IgD-negative memory B cell (primary cell): ENCODE measurements around the gene FAM107B. TPM values are rescaled to one million over a fixed set of nuclear protein-coding genes. Genes with fewer than 3 reads are reported as not detected.
A peak's percentile ranks its signal among the peaks of the same experiment; 100 is the strongest.
"Not testable (repeated sequence)": the region's sequence is repeated elsewhere in the genome, so short reads cannot be mapped to it uniquely, and the experiment has no call there.

ENCODE experiments used
- H3K27ac Mint-ChIP-seq, 3 donors: one replicate each; pipeline ENCODE4 v1.8.0; 2020 to 2022; ENCODE audit warnings: mild to moderate bottlenecking in 3 of 3, mixed read lengths in 3 of 3, moderate library complexity in 1 of 3
- H3K27me3 Mint-ChIP-seq: one replicate; pipeline ENCODE4 v1.8.0; 2021; ENCODE audit warnings: mixed read lengths
- H3K36me3 Mint-ChIP-seq: one replicate; pipeline ENCODE4 v1.8.0; 2020; ENCODE audit warnings: mild to moderate bottlenecking, mixed read lengths
- H3K4me1 Mint-ChIP-seq, 3 donors: one replicate each; pipeline ENCODE4 v1.8.0; 2020 to 2022; ENCODE audit warnings: mixed read lengths in 3 of 3, mild to moderate bottlenecking in 1 of 3
- H3K4me3 Mint-ChIP-seq, 4 donors: one replicate each; pipeline ENCODE4 v1.8.0; 2020 to 2022; ENCODE audit warnings: mild to moderate bottlenecking in 4 of 4, mixed read lengths in 4 of 4, moderate library complexity in 3 of 4
- H3K9me3 Mint-ChIP-seq, 3 donors: one replicate each; pipeline ENCODE4 v1.8.0; 2020 to 2021; ENCODE audit warnings: mixed read lengths in 3 of 3, mild to moderate bottlenecking in 1 of 3
- polyA plus RNA-seq: library from polyadenylated mRNA; unstranded; fragments of 300-500 nt; fragmentation: Illumina TruSeq; gene quantifications from one replicate; pipeline ENCODE4 v1.2.3, GENCODE V29; 2021

FAM107B gene
- polyA plus RNA-seq: 113 TPM

DNA sequence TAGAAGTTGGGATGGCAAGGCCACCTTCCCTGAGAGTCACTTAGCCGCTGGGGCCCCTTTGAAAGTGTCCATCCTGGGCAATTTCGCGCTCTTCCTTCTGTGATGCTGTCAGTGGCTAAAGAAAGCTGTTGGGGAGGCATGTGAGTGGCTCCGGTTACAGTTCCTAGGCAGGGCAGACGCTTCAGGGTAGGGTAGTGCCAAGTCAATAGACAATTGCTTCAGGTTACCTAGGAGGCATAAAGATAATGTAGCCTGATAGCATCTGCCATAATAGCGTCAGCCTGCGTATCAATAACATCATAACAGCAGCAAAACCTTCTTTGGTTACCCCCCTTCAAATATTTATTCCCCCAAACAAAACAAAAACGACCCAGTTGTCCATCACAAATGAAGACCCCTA, at the start of gene FAM107B:
TSS of gene FAM107B (minus strand) at position 101 of the 400 bp plus-strand sequence. CDS start 234 bp downstream, outside the sequence.
- H3K4me1 Mint-ChIP-seq: peaks cover 0 to 2% (median 1%) of the 10 kb centered on the region in 3 donors
- H3K36me3 Mint-ChIP-seq: no peaks in the 10 kb centered on the region

DNA sequence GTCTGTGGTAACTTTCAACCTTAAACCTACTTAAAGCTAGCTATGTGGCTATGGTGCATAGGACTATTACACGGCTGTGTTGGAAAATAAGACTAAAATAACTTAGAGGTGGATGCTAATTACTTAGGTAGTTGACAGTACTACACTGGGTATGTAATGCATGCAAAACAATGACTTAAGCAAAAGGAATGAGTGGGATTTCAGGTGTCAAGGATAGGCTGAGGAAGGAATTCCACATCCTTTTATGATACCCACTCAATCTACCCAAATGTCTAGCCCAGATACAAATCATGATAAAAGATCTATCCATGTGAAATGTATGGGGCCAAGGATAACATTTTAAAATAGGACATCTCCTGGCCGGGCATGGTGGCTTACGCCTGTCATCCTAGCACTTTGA, 49.3 kb upstream of the FAM107B start:
- Mint-ChIP-seq H3K36me3 (peaks cover 4% of the 10 kb centered on the region), H3K27ac (no peak overlapping the region), H3K9me3 (no peaks in the 10 kb centered on the region), H3K27me3 (no peaks in the 10 kb centered on the region), H3K4me1 (peaks cover 14 to 28% (median 22%) of the 10 kb centered on the region in 3 donors), H3K4me3 (no peak overlapping the region)

More for the DNA sequence above, at the start of gene FAM107B:
- Mint-ChIP-seq H3K9me3 (no peaks in the 10 kb centered on the region), H3K27me3 (no peaks in the 10 kb centered on the region), H3K4me3 (no peak within 1 kb of the TSS), H3K27ac (no peak within 1 kb of the TSS)

DNA sequence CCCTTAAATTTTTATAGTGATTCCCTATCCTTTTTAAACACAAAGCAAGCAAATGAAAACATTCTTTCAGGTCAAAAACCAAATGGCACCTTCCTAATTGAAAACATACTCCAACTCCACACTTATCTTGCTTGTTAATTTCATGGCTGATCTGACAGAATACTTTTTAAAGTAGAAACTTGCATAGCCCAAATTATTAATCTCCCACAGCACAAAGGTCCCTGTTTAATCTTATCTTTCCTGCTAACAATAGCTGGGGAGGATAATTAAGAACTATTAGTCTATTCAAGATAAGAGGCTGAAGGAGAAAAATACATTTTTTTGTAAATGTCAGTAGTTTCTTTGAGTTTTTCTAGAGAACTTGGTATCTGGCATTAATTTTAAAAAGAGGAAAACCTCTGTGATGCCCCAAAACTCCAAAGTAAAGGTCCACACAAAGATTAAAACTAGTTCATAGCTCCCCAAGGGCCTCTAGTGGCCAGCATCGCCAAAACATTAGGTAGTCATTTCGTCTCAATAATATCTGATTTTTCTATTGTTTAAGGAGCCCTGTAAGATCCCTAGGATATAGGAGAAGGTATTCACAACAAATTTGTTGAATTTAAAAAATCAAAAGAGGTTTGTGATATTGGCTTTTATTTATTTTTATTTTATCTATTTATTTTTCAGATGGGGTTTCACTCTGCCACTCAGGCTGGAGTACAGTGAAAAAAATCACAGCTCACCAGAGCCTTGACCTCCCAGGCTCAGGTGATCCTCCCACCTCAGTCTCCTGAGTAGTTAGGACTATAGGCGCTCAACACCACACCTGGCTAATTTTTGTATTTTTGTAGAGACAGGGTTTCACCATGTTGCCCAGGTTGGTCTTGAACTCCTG, 48.4 kb upstream of the FAM107B start:
- Mint-ChIP-seq H3K9me3 (no peaks in the 10 kb centered on the region), H3K4me1 (peaks cover 14 to 28% (median 22%) of the 10 kb centered on the region in 3 donors), H3K27ac (peak overlapping the region in 2 of 3 donors; percentile 46 to 59), H3K4me3 (no peak overlapping the region), H3K36me3 (peaks cover 4% of the 10 kb centered on the region), H3K27me3 (no peaks in the 10 kb centered on the region)

DNA sequence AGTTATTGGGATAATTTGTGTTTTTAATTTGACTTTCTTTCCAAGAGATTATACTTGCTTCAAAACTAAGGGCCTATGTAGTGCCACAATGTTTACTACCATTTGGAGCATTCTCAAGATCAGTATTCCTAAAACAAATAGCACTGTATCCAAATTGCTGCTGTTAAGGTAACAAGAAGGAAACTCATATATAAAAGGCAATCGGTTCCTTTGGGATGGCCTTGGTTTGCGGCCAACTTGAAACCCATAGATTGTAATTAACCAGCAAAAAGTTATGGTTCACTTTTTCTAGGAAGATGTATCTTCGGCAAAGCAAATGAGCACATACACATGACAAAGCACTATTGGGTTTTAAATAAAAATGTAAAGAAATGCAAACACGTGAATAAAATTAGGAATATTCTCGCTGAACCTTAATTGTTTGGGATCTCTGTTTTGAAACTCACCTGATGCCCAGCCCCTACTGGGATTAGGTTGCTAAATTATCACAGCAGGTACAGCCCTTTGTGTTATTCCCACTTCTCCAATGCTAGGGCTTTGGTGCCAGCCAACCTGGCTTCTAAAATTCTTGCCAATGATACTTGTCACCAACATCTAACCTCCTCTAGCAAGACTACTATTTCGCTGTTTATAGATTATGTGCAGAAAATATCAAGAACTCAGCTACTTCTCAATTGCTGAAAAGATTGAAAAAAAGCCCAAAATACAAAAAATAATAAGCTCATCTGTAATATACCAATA, 47.1 kb upstream of the FAM107B start:
- Mint-ChIP-seq H3K27me3 (no peaks in the 10 kb centered on the region), H3K36me3 (no peaks in the 10 kb centered on the region), H3K4me1 (peaks cover 14 to 28% (median 22%) of the 10 kb centered on the region in 3 donors), H3K4me3 (no peak overlapping the region), H3K27ac (no peak overlapping the region), H3K9me3 (no peaks in the 10 kb centered on the region)

DNA sequence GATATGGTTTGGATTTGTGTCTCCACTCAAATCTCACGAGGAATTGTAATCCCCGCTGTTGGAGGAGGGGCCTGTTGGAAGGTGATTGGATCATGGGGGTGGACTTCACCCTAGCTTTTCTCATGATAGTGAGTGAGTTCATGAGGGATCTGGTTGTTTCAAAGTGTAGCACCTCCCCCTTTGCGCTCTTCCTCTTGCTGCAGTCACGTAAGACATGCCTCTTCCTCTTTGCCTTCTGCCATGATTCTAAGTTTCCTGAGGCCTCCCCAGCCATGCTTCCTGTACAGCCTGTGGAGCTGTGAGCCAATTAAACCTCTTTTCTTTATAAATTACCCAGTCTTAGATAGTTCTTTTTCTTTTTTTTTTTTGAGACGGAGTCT, 46.1 kb upstream of the FAM107B start:
- Mint-ChIP-seq H3K4me1 (peaks cover 11 to 18% (median 15%) of the 10 kb centered on the region in 3 donors), H3K9me3 (no peaks in the 10 kb centered on the region), H3K36me3 (no peaks in the 10 kb centered on the region), H3K27ac (no peak overlapping the region), H3K27me3 (no peaks in the 10 kb centered on the region), H3K4me3 (peak overlapping the region in 1 of 4 donors; percentile 53)

DNA sequence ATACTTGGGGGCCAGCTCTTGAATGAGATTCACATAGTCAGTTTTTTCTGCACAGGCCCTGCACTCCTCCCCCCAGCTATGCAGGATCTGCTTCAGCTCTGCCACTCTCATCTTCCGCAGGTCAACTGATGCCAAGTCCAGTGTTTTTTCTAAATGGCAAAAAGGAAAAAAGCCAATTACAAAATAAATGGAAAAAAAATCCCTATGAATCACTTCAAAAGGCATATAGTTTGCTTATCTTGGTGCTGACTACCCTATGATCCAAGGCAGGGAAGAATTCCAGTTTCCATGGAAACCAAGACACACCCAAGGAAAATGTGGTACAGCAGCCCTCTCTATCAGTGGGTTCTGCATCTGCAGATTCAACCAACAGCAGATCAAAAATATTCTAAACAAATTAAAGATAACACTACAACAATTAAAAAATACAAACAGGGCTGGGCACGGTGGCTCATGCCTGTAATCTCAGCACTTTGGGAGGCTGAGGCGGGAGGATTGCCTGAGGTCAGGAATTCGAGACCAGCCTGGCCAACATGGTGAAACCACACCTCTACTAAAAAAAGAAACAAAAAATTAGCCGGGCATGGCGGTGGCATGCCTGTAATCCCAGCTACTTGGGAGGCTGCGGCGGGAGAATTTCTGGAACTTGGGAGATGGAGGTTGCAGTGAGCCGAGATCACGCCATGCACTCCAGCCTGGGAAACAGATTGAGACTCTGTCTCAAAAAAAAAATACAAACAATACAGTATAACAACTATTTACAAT, 45.5 kb upstream of the FAM107B start:
- Mint-ChIP-seq H3K27me3 (no peaks in the 10 kb centered on the region), H3K9me3 (no peaks in the 10 kb centered on the region), H3K36me3 (no peaks in the 10 kb centered on the region), H3K4me1 (peaks cover 11 to 14% (median 12%) of the 10 kb centered on the region in 3 donors), H3K4me3 (no peak overlapping the region), H3K27ac (peak overlapping the region in 1 of 3 donors; percentile 59)

DNA sequence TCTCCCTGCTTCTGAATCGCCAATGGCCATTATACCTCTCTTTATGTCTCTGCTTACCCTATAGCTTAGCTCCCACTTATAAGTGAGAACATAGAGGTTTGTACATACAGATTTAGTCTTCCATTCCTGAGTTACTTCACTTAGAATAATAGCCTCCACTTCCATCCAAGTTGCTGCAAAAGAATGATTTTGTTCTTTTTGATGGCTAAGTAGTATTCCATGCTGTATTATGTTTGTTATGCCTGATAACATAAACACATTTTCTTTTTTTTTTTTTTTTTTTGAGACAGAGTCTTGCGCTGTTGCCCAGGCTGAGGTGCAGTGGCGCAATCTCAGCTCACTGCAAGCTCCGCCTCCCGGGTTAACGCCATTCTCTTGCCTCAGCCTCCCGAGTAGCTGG, 42.0 kb upstream of the FAM107B start:
- not testable (repeated sequence) for H3K27ac Mint-ChIP-seq

DNA sequence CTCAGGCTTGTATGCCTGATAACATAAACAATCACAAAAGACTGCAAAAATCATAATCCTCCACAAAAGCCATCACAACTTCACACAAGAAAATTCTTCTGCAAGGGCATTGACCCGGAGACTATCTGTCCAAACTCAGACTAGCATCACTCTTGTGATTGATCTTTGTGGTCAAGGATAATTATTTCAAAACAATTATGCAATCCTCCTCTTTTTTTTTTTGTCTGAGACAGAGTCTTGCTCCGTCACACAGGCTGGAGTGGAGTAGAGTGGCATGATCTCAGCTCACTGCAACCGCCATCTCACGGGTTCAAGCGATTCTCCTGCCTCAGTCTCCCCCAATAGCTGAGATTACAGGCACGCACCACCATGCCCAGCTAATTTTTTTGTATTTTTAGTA, 41.0 kb upstream of the FAM107B start:
- Mint-ChIP-seq H3K27me3 (no peaks in the 10 kb centered on the region), H3K4me1 (peaks cover 7 to 12% (median 8%) of the 10 kb centered on the region in 3 donors), H3K36me3 (no peaks in the 10 kb centered on the region)

More for the DNA sequence above, 42.0 kb upstream of the FAM107B start:
- not testable (repeated sequence) for H3K4me1 Mint-ChIP-seq, H3K4me3 Mint-ChIP-seq, H3K27me3 Mint-ChIP-seq, H3K36me3 Mint-ChIP-seq, H3K9me3 Mint-ChIP-seq

DNA sequence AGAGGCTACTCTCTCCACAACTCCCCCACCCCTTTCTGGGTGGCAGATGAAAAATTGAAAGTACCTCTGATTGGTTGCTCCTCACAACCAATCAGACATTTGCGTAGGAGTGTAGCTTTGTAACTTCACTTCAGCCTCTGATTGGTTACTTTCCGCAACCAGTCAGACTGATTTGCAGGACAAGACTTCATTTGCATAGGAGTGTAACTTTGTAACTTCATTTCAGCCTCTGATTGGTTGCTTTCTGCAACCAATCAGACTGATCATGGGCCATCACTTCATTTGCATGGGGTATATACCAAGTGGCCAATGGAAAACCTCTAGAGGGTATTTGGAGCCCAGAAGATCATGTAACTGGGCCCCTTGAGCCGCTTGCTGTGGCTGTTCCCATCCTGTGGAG, 37.6 kb upstream of the FAM107B start:
- H3K36me3 Mint-ChIP-seq: no peaks in the 10 kb centered on the region
- H3K27me3 Mint-ChIP-seq: no peaks in the 10 kb centered on the region
- no peak overlapping the region for H3K27ac Mint-ChIP-seq
- H3K9me3 Mint-ChIP-seq: no peaks in the 10 kb centered on the region
- H3K4me1 Mint-ChIP-seq: peaks cover 5 to 6% (median 6%) of the 10 kb centered on the region in 3 donors
- no peak overlapping the region for H3K4me3 Mint-ChIP-seq

More for the DNA sequence above, 41.0 kb upstream of the FAM107B start:
- Mint-ChIP-seq H3K27ac (no peak overlapping the region), H3K4me3 (no peak overlapping the region), H3K9me3 (no peaks in the 10 kb centered on the region)

DNA sequence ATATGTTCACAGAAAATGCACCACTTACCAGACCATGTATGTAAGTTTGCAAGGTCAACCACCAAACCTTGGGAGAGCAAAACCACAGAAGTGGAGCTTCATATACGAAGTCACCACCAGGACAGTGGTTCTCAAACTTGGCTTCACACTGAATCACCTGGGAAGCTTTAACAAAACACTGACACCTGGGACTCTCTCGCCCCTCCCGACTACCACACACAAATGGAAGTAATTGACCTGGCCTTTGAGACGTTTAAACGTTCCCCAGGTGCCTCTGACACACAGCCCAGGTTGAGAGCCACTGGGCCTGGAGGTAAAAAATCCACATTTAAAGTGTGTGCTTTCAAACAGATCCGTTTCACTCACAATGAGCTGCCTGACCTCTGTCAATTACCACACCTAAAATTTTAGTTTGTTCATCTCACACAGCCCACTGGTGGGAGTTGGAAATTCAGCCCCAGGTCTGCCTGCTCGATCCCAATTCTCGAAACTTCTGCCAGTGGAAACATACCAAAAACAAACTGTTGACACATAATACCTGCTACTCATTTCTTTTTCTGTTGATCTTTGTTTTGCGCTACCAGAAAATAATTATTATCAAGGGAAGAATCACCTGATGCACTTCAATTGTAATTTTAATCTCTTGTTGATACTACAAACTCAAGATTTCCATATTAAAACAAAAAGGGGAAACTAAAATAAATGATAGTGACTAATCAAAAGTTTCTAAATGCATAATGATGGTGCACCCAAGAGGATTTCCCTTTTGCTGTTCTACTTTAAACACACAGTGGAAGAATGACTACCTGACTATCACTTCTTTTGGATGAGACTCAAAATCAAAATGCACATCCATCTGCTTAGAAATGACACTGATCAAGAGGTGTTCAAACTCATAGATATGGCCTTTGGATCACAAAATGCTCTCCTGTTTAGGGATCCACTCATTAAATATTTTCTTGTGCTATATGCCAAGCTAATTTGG, 36.6 kb upstream of the FAM107B start:
- peaks cover 5 to 6% (median 6%) of the 10 kb centered on the region in 3 donors for H3K4me1 Mint-ChIP-seq
- no peak overlapping the region for H3K4me3 Mint-ChIP-seq
- no peaks in the 10 kb centered on the region for H3K9me3 Mint-ChIP-seq
- no peaks in the 10 kb centered on the region for H3K27me3 Mint-ChIP-seq
- no peak overlapping the region for H3K27ac Mint-ChIP-seq
- no peaks in the 10 kb centered on the region for H3K36me3 Mint-ChIP-seq

DNA sequence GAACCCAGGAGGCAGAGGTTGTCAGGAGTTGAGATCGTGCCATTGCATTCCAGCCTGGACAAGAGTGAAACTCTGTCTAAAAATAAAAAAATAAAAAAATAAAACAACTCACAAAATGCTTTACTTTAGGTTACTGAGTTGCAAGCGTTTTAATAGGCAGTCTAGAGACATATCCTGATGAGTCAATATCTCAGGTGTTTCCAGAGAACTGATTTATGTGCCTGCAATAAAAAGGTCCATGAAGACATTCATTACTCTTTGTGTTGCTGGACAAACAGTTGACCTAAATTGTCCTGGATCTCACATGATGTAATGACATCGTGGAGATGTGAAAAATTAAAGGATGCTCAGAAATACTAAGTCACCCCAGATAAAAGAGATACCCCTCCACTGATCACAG, 31.6 kb upstream of the FAM107B start:
- Mint-ChIP-seq H3K36me3 (peaks cover 2% of the 10 kb centered on the region), H3K4me3 (no peak overlapping the region), H3K27ac (no peak overlapping the region), H3K4me1 (peaks cover 2 to 5% (median 2%) of the 10 kb centered on the region in 3 donors), H3K9me3 (no peaks in the 10 kb centered on the region), H3K27me3 (no peaks in the 10 kb centered on the region)

DNA sequence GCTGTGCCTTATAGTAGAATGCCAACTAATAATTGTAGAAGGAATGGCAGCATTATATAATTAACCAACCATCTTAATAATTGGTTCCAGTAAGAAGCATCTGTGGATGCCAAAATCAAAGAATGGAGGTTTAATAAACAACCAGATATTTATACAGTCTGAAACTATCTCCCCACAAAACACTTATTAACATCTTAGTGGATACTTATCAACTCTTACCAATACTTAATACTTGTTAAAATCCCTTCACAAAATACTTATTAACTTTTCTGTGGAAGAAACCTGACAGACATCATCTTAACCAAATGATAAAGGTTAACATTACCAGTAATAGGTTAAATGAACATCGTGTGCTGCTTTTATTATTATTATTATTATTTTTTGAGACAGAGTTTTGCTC, 29.1 kb upstream of the FAM107B start:
- Mint-ChIP-seq H3K36me3 (peaks cover 2% of the 10 kb centered on the region), H3K4me1 (peaks cover 13 to 15% (median 14%) of the 10 kb centered on the region in 3 donors), H3K27me3 (no peaks in the 10 kb centered on the region), H3K9me3 (no peaks in the 10 kb centered on the region), H3K4me3 (no peak overlapping the region), H3K27ac (no peak overlapping the region)

DNA sequence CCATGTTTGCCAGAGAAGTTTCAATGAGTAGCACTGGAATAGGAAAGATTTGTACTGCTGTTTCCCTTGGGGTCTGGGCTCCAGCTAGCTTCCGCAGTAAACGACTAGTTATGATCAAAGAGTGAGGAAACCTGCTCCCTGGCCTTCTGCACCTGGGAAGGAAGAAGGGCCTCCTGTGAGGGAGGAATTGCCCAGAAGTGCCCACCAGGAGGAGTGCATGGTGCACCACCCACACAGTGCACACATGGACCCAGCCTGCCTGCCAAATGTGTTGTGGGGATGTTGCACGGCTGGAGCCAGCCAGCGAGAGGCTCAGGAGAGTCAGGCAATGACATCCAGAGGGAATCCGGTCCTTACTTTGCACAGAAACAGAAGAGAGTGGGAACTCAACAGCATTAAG, 27.0 kb upstream of the FAM107B start:
- peaks cover 25 to 26% (median 26%) of the 10 kb centered on the region in 3 donors for H3K4me1 Mint-ChIP-seq
- H3K4me3 Mint-ChIP-seq: no peak overlapping the region
- H3K36me3 Mint-ChIP-seq: peaks cover 2% of the 10 kb centered on the region
- H3K27ac Mint-ChIP-seq: no peak overlapping the region
- H3K27me3 Mint-ChIP-seq: peaks cover 1% of the 10 kb centered on the region
- H3K9me3 Mint-ChIP-seq: no peaks in the 10 kb centered on the region

DNA sequence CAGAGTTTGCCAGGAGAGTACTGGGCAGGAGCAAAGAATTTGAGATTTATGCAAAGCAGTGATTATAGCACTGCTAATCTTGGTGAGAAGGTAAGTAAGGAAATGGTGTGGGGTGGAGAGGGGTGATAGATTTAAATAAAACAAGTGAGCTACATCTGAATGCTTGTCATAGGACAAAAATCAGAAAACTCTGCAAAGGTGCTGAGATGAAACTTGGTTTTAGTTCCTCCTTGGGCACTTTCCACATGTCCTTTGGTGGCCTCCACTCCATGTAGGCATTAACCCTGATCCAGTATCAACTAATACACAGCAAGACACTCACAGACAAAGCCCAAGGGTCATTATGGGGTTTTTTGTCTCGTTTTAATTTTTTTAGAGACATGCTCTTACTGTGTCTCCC, 25.7 kb upstream of the FAM107B start:
- Mint-ChIP-seq H3K27ac (peak overlapping the region in 1 of 3 donors; percentile 1), H3K27me3 (peaks cover 1% of the 10 kb centered on the region), H3K4me3 (peak overlapping the region in 2 of 4 donors; percentile 23 to 49), H3K36me3 (peaks cover 2% of the 10 kb centered on the region), H3K4me1 (peaks cover 25 to 26% (median 26%) of the 10 kb centered on the region in 3 donors), H3K9me3 (no peaks in the 10 kb centered on the region)
